Thyroid gland (tissue), 4 donors: ENCODE measurements around the gene DCAF5.

Experiments
- POLR2A ChIP-seq, 2 donors: fragments of 450-650 bp; IDR thresholded peaks; one replicate each; pipeline ENCODE4 v1.6.1; 2017; ENCODE audit warnings: antibody characterized with exemption in 2 of 2, mild to moderate bottlenecking in 2 of 2, moderate library complexity in 1 of 2
- TF ChIP-seq, protein P1 (sequence below), 6 experiments: fragments of 200-600 bp in 3 of 6; fragments of 450-650 bp in 3 of 6; sonication (generic) in 3 of 6; IDR thresholded peaks; one replicate each; pipeline ENCODE4 v1.5.1; 2016 to 2019; ENCODE audit warnings: antibody characterized with exemption in 6 of 6, mild to moderate bottlenecking in 2 of 6, inconsistent platforms in 1 of 6, moderate library complexity in 1 of 6

DNA sequence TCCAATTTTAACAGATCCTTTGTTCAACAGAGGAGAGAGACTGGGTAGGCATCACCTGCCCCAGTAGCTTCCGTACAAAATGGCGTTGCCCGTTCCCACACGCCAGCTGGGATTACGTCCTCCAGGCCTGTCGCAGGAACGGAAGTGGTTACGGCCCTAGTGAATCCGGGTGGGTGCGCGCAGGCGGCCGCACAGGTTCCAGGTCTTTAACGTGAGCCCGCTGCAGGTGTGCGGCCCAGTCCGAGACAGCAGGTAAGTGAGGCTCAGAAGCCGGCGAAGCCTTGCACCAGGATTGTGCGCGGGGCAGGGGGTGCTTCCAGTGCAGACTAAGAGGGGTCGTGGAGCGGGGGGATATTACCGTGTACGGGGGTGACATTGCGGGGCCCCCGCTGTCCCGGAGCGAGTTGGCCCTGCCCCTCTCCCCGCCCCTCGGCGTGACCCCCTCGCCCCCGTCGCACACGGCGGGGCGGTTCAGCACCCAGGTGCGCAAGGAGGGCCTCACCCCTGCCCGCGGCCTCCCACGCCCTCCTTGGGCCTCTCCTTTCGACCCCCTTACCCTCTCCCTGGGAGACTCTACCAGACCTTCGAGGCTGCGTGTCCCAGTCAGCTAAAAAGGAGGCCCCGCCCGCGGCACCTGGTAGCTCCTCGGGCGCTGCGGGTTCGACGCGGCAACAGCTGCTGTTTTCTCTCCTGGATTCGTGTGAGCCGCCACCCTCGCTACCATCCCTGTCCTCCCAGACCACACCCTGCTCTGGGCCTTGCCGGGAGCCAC lies 38.6 kb upstream of the DCAF5 start, which contains the start of gene EXD2:
- TF ChIP-seq, protein P1, sequence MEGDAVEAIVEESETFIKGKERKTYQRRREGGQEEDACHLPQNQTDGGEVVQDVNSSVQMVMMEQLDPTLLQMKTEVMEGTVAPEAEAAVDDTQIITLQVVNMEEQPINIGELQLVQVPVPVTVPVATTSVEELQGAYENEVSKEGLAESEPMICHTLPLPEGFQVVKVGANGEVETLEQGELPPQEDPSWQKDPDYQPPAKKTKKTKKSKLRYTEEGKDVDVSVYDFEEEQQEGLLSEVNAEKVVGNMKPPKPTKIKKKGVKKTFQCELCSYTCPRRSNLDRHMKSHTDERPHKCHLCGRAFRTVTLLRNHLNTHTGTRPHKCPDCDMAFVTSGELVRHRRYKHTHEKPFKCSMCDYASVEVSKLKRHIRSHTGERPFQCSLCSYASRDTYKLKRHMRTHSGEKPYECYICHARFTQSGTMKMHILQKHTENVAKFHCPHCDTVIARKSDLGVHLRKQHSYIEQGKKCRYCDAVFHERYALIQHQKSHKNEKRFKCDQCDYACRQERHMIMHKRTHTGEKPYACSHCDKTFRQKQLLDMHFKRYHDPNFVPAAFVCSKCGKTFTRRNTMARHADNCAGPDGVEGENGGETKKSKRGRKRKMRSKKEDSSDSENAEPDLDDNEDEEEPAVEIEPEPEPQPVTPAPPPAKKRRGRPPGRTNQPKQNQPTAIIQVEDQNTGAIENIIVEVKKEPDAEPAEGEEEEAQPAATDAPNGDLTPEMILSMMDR (IDR thresholded peaks at IDR 0.05) = no peak
- TF ChIP-seq POLR2A (IDR thresholded peaks at IDR 0.05) = peak in 1 of 2 donors; percentile 64
